ENCODE results near the gene PXMP4. TPM values are rescaled to one million over a fixed set of nuclear protein-coding genes. Genes with fewer than 3 reads are reported as not detected.

The PXMP4 gene
- total RNA-seq, 1 experiment from 2014 or later, result 14.5 TPM

GRCh38 chr20:33656010-33656782 is 63.9 kb downstream of the PXMP4 start:
- DNase-seq (ENCODE audit: low spot score), result no peak

DNA sequence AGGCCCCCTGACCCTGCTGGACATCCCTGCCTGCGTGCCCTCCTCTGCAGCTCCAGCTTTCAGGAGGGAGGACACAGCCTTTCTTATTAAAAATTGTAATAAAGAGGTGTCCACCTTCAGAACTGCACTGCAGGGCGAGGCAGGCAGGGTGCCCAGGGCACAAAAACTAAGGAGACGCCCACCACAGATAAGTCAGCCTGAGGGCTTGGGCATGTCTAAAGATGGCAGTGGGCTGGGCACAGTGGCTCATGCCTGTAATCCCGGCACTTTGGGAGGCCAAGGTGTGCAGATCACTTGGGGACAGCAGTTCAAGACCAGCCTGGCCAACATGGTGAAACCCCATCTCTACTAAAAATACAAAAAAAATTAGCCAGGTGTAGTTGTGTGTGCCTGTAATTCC is 64.9 kb downstream of the PXMP4 start:
- DNase-seq (ENCODE audit: low spot score), result no peak

- DNase-seq (ENCODE audit: low spot score), result no peak
Measured at GRCh38 chr20:33654680-33655161, 65.4 kb downstream of the PXMP4 start.

GRCh38 chr20:33653900-33654596 is 66.1 kb downstream of the PXMP4 start:
- peak; percentile 98 for DNase-seq (ENCODE audit: low spot score)

- peak; percentile 93 for DNase-seq (ENCODE audit: low spot score)
Measured at GRCh38 chr20:33653218-33653899, 66.8 kb downstream of the PXMP4 start.

Other genes starting within 250 kb of the PXMP4 start
- gene CBFA2T2, start 230.2 kb downstream of the PXMP4 start, total RNA-seq (2014; rRNA removed; shearing (Covaris generic)), result 9.6 and 10.2 TPM in 2 replicates
- gene C20orf144, start 58.0 kb downstream of the PXMP4 start, total RNA-seq (2014; rRNA removed; shearing (Covaris generic)), result 0.15 TPM in 1 of 2 replicates, not detected in the other
- gene ACTL10, start 53.4 kb downstream of the PXMP4 start, total RNA-seq (2014; rRNA removed; shearing (Covaris generic)), result 16.5 and 18.5 TPM in 2 replicates
- 63.5 and 65.9 TPM in 2 replicates for gene NECAB3, start 45.9 kb downstream of the PXMP4 start, total RNA-seq (2014; rRNA removed; shearing (Covaris generic))
- gene E2F1, start 33.9 kb downstream of the PXMP4 start, total RNA-seq (2014; rRNA removed; shearing (Covaris generic)), result 86.2 and 98.9 TPM in 2 replicates
- gene ZNF341, start 11.7 kb upstream of the PXMP4 start, total RNA-seq (2014; rRNA removed; shearing (Covaris generic)), result 4.3 and 5.4 TPM in 2 replicates
- gene CHMP4B, start 91.0 kb upstream of the PXMP4 start, total RNA-seq (2014; rRNA removed; shearing (Covaris generic)), result 117 and 120 TPM in 2 replicates

All from HT-29 (cell line).